AG20443 (cell line): ENCODE data around the gene KCMF1.

Experiments used
- DNase-seq: peaks from one replicate; pipeline ENCODE4 v3.0.0; 2012; ENCODE audit warnings: low spot score, mixed read lengths

Gene KCMF1

DNA sequence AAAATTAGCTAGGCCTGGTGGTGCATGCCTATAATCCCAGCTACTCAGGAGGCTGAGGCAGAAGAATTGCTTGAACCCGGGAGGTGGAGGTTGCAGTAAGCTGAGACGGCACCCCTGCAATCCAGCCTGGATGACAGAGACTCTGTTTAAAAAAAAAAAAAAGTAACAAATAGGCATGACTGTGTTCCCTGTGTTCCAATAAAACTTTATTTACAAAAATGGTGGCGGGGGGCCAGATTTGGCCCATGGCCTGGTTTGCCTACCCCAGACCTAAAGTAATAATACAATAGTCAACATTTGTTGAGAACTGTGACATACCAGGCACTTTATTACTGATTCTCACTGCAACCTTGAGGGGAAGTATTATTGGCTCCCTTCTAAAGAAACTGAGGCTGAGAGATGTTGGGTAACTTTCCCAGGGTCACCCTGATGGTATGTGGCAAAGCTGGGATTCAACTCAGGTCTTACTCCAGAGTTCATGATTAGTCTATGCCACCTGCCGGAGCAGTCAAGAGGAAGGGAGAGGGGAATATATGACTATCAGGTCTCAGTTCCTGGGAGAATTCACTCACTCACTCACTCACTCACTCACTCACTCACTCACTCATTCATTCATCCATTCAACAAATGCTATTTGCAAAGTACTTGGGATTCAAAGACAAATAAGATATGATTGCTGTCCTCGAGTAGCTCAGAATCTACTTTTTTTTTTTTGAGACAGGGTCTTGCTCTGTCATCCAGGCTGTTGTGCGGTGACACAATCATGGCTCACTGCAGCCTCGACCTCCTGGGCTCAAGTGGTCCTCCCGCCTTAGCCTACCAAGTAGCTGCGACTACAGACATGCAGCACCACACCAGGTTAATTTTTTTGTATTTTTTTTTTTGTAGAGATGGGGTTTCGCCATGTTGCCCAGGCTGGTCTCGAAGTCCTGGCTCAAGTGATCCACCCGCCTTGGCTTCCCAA is 14.3 kb upstream of the KCMF1 start:
- DNase-seq = no peak

GRCh38 chr2:84957771-84958134 is 13.2 kb upstream of the KCMF1 start:
- DNase-seq = no peak

GRCh38 chr2:84958135-84959059 is 12.6 kb upstream of the KCMF1 start:
- DNase-seq = peak; percentile 84

GRCh38 chr2:84959095-84959565 is 11.8 kb upstream of the KCMF1 start:
- peak; percentile 50 for DNase-seq

DNA sequence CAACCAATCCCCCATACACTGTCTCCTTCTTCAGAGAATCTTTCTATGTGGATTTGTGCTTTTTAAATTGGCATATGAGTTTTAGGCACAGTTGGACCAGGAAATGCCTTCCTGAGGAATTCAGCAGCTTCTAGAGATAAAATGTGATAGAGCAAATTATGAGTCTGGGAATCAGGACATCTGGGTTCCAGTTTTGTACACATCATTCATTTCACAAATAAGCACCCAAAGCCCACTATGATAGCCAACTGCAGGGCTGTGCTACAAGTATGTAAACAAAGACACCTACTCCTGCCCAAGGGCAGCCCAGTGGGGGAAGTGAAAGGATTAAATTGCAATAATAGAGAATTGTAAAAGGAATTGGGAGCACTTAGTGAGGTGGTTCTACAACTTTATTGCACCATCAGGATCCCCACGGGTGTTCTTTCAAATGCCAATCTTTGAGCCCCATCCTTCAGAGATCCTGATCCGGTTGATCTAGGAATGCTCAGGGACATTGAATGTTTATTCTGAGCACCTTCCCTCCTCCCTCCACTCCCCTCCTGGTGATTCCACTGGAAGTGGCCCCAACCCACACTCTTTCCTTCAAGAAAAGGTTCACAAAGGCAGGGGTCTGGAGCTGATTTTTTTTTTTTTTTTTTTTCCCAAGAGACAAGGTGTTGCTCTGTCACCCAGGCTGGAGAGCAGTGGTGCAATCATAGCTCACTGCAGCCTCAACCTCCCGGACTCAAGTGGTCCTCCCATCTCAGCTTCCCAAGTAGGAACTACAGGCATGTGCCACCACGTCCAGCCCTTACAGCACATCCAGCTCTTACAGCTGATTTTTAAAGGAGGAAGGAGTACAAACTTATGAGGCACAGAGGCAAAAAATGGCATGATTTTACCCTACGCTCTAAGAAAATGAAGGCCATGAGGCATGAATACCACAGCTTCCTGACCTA is 11.1 kb upstream of the KCMF1 start:
- no peak for DNase-seq

DNA sequence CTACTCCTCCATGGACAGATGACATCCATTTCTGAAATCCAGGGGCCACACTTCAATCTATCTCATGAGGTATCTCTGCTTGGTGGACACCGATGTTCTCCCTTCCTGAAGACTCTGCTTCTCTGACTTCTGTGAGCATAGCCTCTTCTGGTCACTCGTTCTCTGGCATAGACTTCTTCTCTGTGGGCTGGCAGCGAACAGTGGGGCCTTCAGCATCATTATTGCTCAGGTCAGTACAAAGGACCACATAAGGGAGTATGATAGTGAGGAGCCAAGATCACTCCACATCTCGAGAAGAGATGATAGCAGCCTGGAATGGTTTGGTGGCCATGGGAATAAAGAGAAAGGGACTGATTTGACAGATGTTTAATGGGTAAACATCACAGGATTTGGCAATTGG is 8.0 kb upstream of the KCMF1 start:
- no peak for DNase-seq

DNA sequence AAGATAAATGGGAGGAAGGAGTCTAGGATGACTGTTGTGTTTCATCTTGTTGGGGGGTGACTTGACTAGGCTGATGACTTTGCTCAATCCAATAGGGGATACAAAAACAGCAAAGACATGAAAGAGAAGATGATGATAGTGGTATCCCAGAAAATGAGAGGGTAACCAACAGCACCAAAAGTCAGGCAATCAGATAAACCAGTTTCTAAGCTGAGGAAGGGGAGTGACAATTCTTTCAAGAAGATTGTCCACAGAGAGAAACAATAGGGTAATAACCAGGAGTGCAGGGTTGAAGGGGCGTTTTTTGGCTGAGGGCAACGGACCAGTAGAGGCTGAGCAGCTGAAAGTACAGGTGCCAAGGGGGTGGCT is 7.7 kb upstream of the KCMF1 start:
- DNase-seq = no peak

- DNase-seq = peak; percentile 74
Measured at GRCh38 chr2:84963692-84964405, 7.1 kb upstream of the KCMF1 start.

- DNase-seq = no peak
Measured at GRCh38 chr2:84964406-84965191, 6.4 kb upstream of the KCMF1 start.

DNA sequence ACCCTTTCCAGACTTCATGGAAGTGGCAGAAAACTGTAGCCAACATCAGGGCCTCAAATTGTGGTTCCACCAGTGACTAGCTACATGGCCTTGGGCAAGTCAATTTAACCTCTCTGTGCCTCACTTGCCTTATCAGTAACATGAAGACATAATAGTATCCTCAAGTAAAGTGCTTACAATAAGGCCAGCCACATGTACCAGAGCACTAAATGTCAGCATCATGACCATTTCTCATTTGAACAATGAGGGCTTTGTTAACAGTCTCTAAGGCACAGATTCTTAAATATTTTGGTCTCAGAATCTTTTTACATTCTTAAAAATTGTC is 5.8 kb upstream of the KCMF1 start:
- DNase-seq = no peak

DNA sequence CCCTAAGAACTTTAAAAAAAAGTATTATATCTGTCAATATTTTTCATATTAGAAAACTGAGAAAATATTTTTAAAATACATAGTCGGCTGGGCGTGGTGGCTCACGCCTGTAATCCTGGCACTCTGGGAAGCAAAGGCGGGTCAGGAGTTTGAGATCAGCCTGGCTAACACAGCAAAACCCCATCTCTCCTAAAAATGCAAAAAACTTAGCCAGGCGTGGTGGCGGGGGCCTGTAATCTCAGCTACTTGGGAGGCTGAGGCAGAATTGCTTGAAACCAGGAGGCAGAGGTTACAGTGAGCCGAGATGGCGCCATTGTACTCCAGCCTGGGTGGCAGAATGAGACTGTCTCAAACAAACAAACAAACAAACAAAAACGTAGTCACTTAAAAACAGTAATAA is 5.1 kb upstream of the KCMF1 start:
- DNase-seq = no peak

GRCh38 chr2:84966731-84967130 is 4.2 kb upstream of the KCMF1 start:
- no peak for DNase-seq

- DNase-seq = no peak
Measured at GRCh38 chr2:84969511-84970209, 1.3 kb upstream of the KCMF1 start.

GRCh38 chr2:84970210-84970867 is 622 bp upstream of the KCMF1 start:
- DNase-seq = no peak

DNA sequence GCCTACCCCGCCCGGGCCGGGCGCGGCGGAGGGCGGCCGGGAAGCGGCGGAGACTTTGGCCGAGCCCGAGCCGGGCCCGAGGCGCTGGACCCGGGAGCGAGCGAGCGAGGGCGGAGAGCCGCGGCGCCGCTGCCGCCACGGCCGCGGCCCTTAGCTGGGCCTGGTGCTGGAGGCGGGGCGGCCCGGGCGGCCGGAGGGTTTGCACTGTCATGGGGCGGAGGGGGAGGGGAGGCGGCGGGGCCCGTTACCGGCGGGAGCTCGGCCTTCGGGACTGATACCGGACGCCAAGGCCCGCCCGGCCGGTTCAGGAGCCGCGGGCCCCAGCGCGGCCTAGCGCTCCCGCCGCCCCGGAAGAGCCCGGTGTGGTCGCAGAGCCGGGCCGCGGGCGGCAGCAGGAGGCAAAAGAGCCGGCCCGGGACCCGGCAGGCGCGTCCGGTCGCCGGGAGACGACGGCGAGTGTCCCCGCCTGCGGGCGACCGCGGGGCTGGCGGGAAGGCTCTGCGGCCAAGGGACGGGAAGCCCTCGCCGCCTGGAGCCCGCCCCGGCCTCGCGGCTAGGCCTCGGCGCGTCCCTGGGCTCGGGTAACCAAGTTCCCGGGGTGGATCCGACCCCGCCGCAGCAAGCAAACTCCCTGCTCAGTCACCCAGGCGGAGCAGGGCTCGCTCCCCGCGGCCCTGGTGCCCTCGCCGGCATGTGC is 697 bp downstream of the KCMF1 start:
- peak; percentile 79 for DNase-seq

- DNase-seq = no peak
Measured at GRCh38 chr2:84972207-84972783, 1.3 kb downstream of the KCMF1 start.

DNA sequence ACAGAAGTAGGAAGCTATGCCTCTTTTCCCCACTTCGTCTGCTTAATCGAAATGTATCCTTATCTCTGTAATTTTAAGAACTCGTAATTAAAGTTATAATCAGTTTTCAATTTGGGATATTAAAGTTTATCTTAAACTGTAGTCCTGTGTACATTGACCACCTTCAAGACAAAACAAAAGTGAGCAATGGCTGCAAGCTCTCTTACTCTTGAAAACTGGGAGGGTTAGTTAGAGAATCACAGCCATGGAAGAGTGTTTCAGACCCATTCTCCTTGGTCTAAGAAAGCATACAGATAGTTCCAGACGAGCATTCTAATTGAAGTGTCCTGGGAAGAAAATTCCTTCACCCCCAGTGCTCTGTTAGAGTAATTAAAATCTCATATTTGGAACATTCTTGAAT is 2.0 kb downstream of the KCMF1 start:
- no peak for DNase-seq
